Measurements from ENCODE around the gene EPS8L2.

DNA sequence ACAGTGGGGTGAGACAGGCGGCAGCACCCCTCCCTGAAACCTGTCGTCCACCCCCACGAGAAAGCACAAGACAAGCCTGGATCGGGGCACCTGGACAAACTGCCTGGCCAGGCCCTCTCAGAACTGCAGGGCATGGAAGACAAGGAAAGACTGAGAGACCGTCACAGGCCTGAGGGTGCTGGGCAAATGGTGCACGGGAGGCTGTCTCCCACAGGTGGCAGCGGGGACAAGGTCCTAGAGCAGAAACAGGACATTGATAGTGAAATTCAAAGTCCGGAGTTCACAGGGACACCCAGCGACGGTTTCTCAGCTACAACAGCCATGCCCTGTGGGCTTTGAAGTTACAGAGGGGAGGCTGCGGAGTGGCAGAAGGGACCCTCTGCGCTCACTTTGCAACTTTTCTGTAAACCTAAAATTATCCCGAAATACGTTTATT lies 48.3 kb upstream of the EPS8L2 start:
- TF ChIP-seq POLR2A (IDR thresholded peaks at IDR 0.05) (no peak), POLR2AphosphoS5 (IDR thresholded peaks at IDR 0.05) (no peak)
- TF ChIP-seq, protein P1, sequence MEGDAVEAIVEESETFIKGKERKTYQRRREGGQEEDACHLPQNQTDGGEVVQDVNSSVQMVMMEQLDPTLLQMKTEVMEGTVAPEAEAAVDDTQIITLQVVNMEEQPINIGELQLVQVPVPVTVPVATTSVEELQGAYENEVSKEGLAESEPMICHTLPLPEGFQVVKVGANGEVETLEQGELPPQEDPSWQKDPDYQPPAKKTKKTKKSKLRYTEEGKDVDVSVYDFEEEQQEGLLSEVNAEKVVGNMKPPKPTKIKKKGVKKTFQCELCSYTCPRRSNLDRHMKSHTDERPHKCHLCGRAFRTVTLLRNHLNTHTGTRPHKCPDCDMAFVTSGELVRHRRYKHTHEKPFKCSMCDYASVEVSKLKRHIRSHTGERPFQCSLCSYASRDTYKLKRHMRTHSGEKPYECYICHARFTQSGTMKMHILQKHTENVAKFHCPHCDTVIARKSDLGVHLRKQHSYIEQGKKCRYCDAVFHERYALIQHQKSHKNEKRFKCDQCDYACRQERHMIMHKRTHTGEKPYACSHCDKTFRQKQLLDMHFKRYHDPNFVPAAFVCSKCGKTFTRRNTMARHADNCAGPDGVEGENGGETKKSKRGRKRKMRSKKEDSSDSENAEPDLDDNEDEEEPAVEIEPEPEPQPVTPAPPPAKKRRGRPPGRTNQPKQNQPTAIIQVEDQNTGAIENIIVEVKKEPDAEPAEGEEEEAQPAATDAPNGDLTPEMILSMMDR (IDR thresholded peaks at IDR 0.05): no peak
